K562 (cell line): ENCODE measurements around the gene FANK1. TPM values are rescaled to one million over a fixed set of nuclear protein-coding genes. Genes with fewer than 3 reads are reported as not detected.

Experiments
- ATAC-seq: fragments of 200-7000 bp; cut with Tn5 transposase; 3 replicates; pipeline ENCODE4 v1.9.1; 2020; ENCODE audit warnings: moderate library complexity
- BruUV-seq: library from RNA; stranded (reverse); fragments of 400-500 nt; replicated peaks from 2 replicates; lab custom pipeline; 2021; lab: Mats Ljungman, UMichigan
- CTCF ChIA-PET: fragments of 300-600 bp; formaldehyde crosslinking; extraction: SDS; loops from one replicate; lab custom pipeline; 2021; ENCODE audit warnings: low intra/inter-chr PET ratio; lab: Yijun Ruan, JAX
- POLR2A ChIA-PET: fragments of 300-600, 350-650 bp; sonication (Branson Sonifier 250); formaldehyde crosslinking; extraction: SDS; loops from one replicate; lab custom pipeline; 2021; ENCODE audit warnings: antibody characterized with exemption, inconsistent platforms; lab: Yijun Ruan, JAX
- DNase-seq, 4 experiments: peaks; one replicate each; pipeline versions ENCODE4 v3.0.0 to v3.0.0-alpha.2; 2011 to 2018; ENCODE audit warnings: low spot score in 3 of 4, mixed read lengths in 3 of 4; ENCODE audit errors: extremely low read depth in 1 of 4
- FAIRE-seq: peaks from 2 replicates; lab custom pipeline; 2011; peaks lifted over from hg19 to GRCh38; lab: Jason Lieb, UNC
- H2AFZ ChIP-seq: 2 replicates; pipeline ENCODE4 v1.6.0; 2011; ENCODE audit warnings: low read depth, low read length, control low read depth, inconsistent platforms
- H3K27ac ChIP-seq: fragments of 200-600 bp; 3 replicates; pipeline ENCODE4 v1.8.0; 2011; ENCODE audit warnings: low read depth, mild to moderate bottlenecking, control low read depth, inconsistent platforms, low read length, moderate library complexity, mixed read lengths; ENCODE audit errors: extremely low read depth
- H3K27me3 ChIP-seq, 2 experiments: fragments of 300-600 bp in 1 of 2; 2 replicates in 1 of 2; 3 replicates in 1 of 2; pipeline versions ENCODE4 v1.6.0 to v1.8.0; 2011; ENCODE audit warnings: inconsistent platforms in 2 of 2, low read length in 2 of 2, mild to moderate bottlenecking in 1 of 2, mixed read lengths in 1 of 2, moderate library complexity in 1 of 2; ENCODE audit not compliant: control insufficient read depth in 2 of 2, insufficient read depth in 2 of 2
- H3K36me3 ChIP-seq: fragments of 300-600 bp; 3 replicates; pipeline ENCODE4 v1.8.0; 2011; ENCODE audit warnings: mild to moderate bottlenecking, low read length, inconsistent platforms; ENCODE audit not compliant: control insufficient read depth, insufficient read depth
- H3K4me1 ChIP-seq, 2 experiments: fragments of 200-600 bp in 1 of 2; replicated peaks in 1 of 2; 2 replicates in 1 of 2; 3 replicates in 1 of 2; pipeline versions ENCODE4 v1.5.1 to v1.8.0; 2011; ENCODE audit warnings: inconsistent platforms in 2 of 2, low read length in 2 of 2, mild to moderate bottlenecking in 1 of 2, mixed read lengths in 1 of 2, moderate library complexity in 1 of 2; ENCODE audit not compliant: control insufficient read depth in 2 of 2, insufficient read depth in 2 of 2
- H3K4me2 ChIP-seq: 2 replicates; pipeline ENCODE4 v1.6.1; 2011; ENCODE audit warnings: low read length, control low read depth, inconsistent platforms, mixed read lengths; ENCODE audit not compliant: insufficient read depth
- H3K4me3 ChIP-seq: fragments of 200-600 bp; sonication (generic), shearing (Covaris generic); 2 replicates; pipeline ENCODE4 v1.5.1; 2016; ENCODE audit warnings: control low read depth, inconsistent platforms
- H3K79me2 ChIP-seq: fragments of 200-600 bp; 3 replicates; pipeline ENCODE4 v1.8.0; 2011; ENCODE audit warnings: low read length, inconsistent platforms; ENCODE audit not compliant: control insufficient read depth, insufficient read depth
- H3K9ac ChIP-seq, 2 experiments: 2 replicates each; pipeline versions ENCODE4 v1.6.0 to v1.6.1; 2011; ENCODE audit warnings: low read depth in 2 of 2, low read length in 2 of 2, control low read depth in 1 of 2, inconsistent platforms in 1 of 2, mild to moderate bottlenecking in 1 of 2, mixed read lengths in 1 of 2; ENCODE audit not compliant: insufficient read depth in 1 of 2
- H3K9me1 ChIP-seq: one replicate; pipeline ENCODE4 v1.6.0; 2011; ENCODE audit warnings: inconsistent platforms, mild to moderate bottlenecking, low read length, moderate library complexity; ENCODE audit not compliant: control insufficient read depth, insufficient read depth
- H3K9me3 ChIP-seq: replicated peaks from 2 replicates; pipeline ENCODE4 v1.5.1; 2011; ENCODE audit warnings: low read depth, low read length, inconsistent platforms; ENCODE audit not compliant: control insufficient read depth, insufficient read depth
- H4K20me1 ChIP-seq: replicated peaks from 2 replicates; pipeline ENCODE4 v1.6.1; 2011; ENCODE audit warnings: low read length, inconsistent platforms, mixed read lengths; ENCODE audit not compliant: control insufficient read depth, insufficient read depth
- ATF6 ChIP-seq: sonication (generic); formaldehyde crosslinking; IDR thresholded peaks from 2 replicates; pipeline ENCODE4 v1.4.0; 2020; ENCODE audit warnings: mild to moderate bottlenecking, missing genetic modification reagents
- CREBBP ChIP-seq: IDR thresholded peaks from one replicate; pipeline ENCODE4 v1.6.1; 2012; ENCODE audit warnings: low read depth, mild to moderate bottlenecking, control low read depth, inconsistent platforms, low read length
- CXXC5 ChIP-seq: fragments of 250-450 bp; sonication (Bioruptor Pico); IDR thresholded peaks from 2 replicates; pipeline ENCODE4 v1.8.0; 2022; ENCODE audit warnings: inconsistent platforms, mild to moderate bottlenecking, moderate library complexity
- ELF4 ChIP-seq: fragments of 450-650 bp; formaldehyde crosslinking; IDR thresholded peaks from 2 replicates; pipeline ENCODE4 v1.4.0; 2022; ENCODE audit warnings: missing genetic modification characterization
- FOXP1 ChIP-seq: sonication (generic); formaldehyde crosslinking; IDR thresholded peaks from 2 replicates; pipeline ENCODE4 v1.8.0; 2022; ENCODE audit warnings: mild to moderate bottlenecking, missing genetic modification reagents
- GABPB1 ChIP-seq: sonication (generic); formaldehyde crosslinking; IDR thresholded peaks from 2 replicates; pipeline ENCODE4 v1.8.0; 2022; ENCODE audit warnings: mild to moderate bottlenecking, missing genetic modification reagents
- IFI16 ChIP-seq: fragments of 250-450 bp; sonication (Bioruptor Pico); IDR thresholded peaks from 2 replicates; pipeline ENCODE4 v2.1.2; 2022; ENCODE audit warnings: mild to moderate bottlenecking, inconsistent platforms
- KAT2B ChIP-seq: IDR thresholded peaks from one replicate; pipeline ENCODE4 v1.6.1; 2012; ENCODE audit warnings: low read depth, mild to moderate bottlenecking, control low read depth, inconsistent platforms, low read length, moderate library complexity
- MAX ChIP-seq: sonication (generic); formaldehyde crosslinking; IDR thresholded peaks from 2 replicates; pipeline ENCODE4 v1.9.0; 2022; ENCODE audit warnings: mild to moderate bottlenecking, missing genetic modification reagents
- MYNN ChIP-seq, 2 experiments: sonication (generic); formaldehyde crosslinking in 1 of 2; IDR thresholded peaks; 2 replicates each; pipeline versions ENCODE4 v1.5.0 to v1.6.1; 2016 to 2020; ENCODE audit warnings: antibody characterized with exemption in 1 of 2, missing genetic modification reagents in 1 of 2
- PCBP2 ChIP-seq: fragments of 200-400 bp; formaldehyde crosslinking; IDR thresholded peaks from 2 replicates; pipeline ENCODE4 v1.6.1; 2018; ENCODE audit warnings: low read length, low read depth, mild to moderate bottlenecking, moderate library complexity; ENCODE audit not compliant: poor library complexity, severe bottlenecking
- POLR2AphosphoS5 ChIP-seq: IDR thresholded peaks from 2 replicates; pipeline ENCODE4 v1.6.1; 2011; ENCODE audit warnings: mild to moderate bottlenecking, low read depth, low read length, moderate library complexity; ENCODE audit not compliant: control insufficient read depth, insufficient read depth
- RBM25 ChIP-seq: fragments of 200-400 bp; formaldehyde crosslinking; IDR thresholded peaks from 2 replicates; pipeline ENCODE4 v1.6.1; 2018; ENCODE audit warnings: low read length, low read depth, moderate library complexity; ENCODE audit not compliant: severe bottlenecking
- ZNF444 ChIP-seq: fragments of 250-450 bp; sonication (Bioruptor Pico); IDR thresholded peaks from 2 replicates; pipeline ENCODE4 v1.4.0; 2020; ENCODE audit warnings: mild to moderate bottlenecking, moderate library complexity
- ZNF77 ChIP-seq: fragments of 250-450 bp; sonication (Bioruptor Pico); IDR thresholded peaks from 2 replicates; pipeline ENCODE4 v1.5.0; 2020
- WGBS: fragments of 100-300 bp; shearing (Covaris generic); methylation state at CpG from one replicate; pipeline ENCODE4 v1.1.6; 2016; ENCODE audit warnings: low coverage, mixed read lengths; ENCODE audit not compliant: insufficient coverage; ENCODE audit errors: missing lambda C conversion rate; 5-methylcytosine and 5-hydroxymethylcytosine counted together
- in situ Hi-C: fragments of 300-500 bp; cut with MboI; formaldehyde crosslinking; loops from 4 replicates; pipeline ENCODE4 v1.15.0; 2018; ENCODE audit warnings: inconsistent platforms, mixed read lengths
- intact Hi-C: fragments of 100-400 bp; cut with micrococcal nuclease; formaldehyde crosslinking; loops from 2 replicates; pipeline ENCODE4 v1.14.2; 2022
- polyA plus RNA-seq, 8 experiments: library from polyadenylated mRNA; depleted of rRNA in 4 of 8; stranded (reverse) in 5 of 8; unstranded in 3 of 8; fragments of >200 nt; fragmentation: Nextera tagmentation in 2 of 8; fragmentation: Illumina TruSeq in 1 of 8; extraction: Ambion mirVana in 2 of 8; extraction: Trizol in 1 of 8; gene quantifications; 2 replicates each; pipeline versions ENCODE4 v1.2.1 to v1.2.3, GENCODE V29; 2011 to 2014; ENCODE audit warnings: inconsistent platforms in 1 of 8, missing spikeins in 1 of 8
- total RNA-seq, 7 experiments: library from RNA; depleted of rRNA in 6 of 7; stranded (reverse); fragments of >200 nt in 6 of 7; fragmentation: Illumina TruSeq in 2 of 7; extraction: Trizol in 2 of 7; gene quantifications; 2 replicates each; pipeline versions ENCODE4 v1.2.1 to v1.2.3, GENCODE V29; 2011 to 2021; ENCODE audit warnings: low replicate concordance in 1 of 7

The FANK1 gene
- total and polyA plus RNA-seq, 9 of the 15 experiments (the other 6 are each of a cell fraction or from before 2014, with no cell fraction given) = 0.11 to 2.3 (median 0.51) TPM; not detected in 1

- ChIA-PET POLR2A (no interaction called here), CTCF (no interaction called here)
- no peak overlapping the region for H3K9ac ChIP-seq
- WGBS = 95% methylated on average over 2 of the region's 2 CpGs
- H3K9me1 ChIP-seq = no peaks in the 10 kb centered on the region
- in situ Hi-C loops = no loop called here
- no peaks in the 10 kb centered on the region for H3K79me2 ChIP-seq
- no TSS peak for BruUV-seq
- no peak overlapping the region for H3K27ac ChIP-seq
- H3K27me3 ChIP-seq = no peaks in the 10 kb centered on the region
- no peaks in the 10 kb centered on the region for H3K9me3 ChIP-seq
- TF ChIP-seq ATF6 (CRISPR knock-in tag) = no peak
- H3K4me3 ChIP-seq = no peak overlapping the region
- no peaks in the 10 kb centered on the region for H4K20me1 ChIP-seq
- H2AFZ ChIP-seq = no peak overlapping the region
- H3K4me1 ChIP-seq = no peaks in the 10 kb centered on the region
- H3K36me3 ChIP-seq = peaks cover 49% of the 10 kb centered on the region; the same call in 2 of the 3 replicates
- ATAC-seq (no peak), DNase-seq (no peak), FAIRE-seq (no peak)
- H3K4me2 ChIP-seq = no peak overlapping the region
- intact Hi-C loops = no loop called here
Observed at GRCh38 chr10:125848857-125849256, 47.5 kb upstream of the FANK1 start.

- BruUV-seq = no TSS peak
- DNase-seq = no peak
- no peaks in the 10 kb centered on the region for H3K27me3 ChIP-seq
- no peaks in the 10 kb centered on the region for H3K9me1 ChIP-seq
- no peaks in the 10 kb centered on the region for H3K79me2 ChIP-seq
- H3K4me1 ChIP-seq = no peaks in the 10 kb centered on the region
- intact Hi-C loops = no loop called here
- no peak for FAIRE-seq
- H3K9ac ChIP-seq = no peak overlapping the region
- no peak overlapping the region for H3K27ac ChIP-seq
- in situ Hi-C loops = no loop called here
- peaks cover 43% of the 10 kb centered on the region; the same call in 2 of the 3 replicates for H3K36me3 ChIP-seq
- WGBS = 91% methylated on average over 6 of the region's 7 CpGs
- CTCF ChIA-PET = no interaction called here
- no peaks in the 10 kb centered on the region for H4K20me1 ChIP-seq
- no peak overlapping the region for H3K4me3 ChIP-seq
- H3K9me3 ChIP-seq = no peaks in the 10 kb centered on the region
- POLR2A ChIA-PET = no interaction called here
- no peak for ATAC-seq
- H3K4me2 ChIP-seq = no peak overlapping the region
- H2AFZ ChIP-seq = no peak overlapping the region
- no peak for TF ChIP-seq CREBBP
- TF ChIP-seq PCBP2 = no peak
- TF ChIP-seq MYNN (IDR thresholded peaks at IDR 0.05) = no peak
- TF ChIP-seq MYNN (CRISPR knock-in tag; IDR thresholded peaks at IDR 0.05) = no peak
- no peak for TF ChIP-seq FOXP1 (CRISPR knock-in tag)
- no peak for TF ChIP-seq POLR2AphosphoS5
- TF ChIP-seq MAX (CRISPR knock-in tag) = no peak
- no peak for TF ChIP-seq CXXC5 (CRISPR knock-in tag)
- TF ChIP-seq IFI16 (CRISPR knock-in tag) = no peak
- no peak for TF ChIP-seq ZNF77 (CRISPR knock-in tag)
- no peak for TF ChIP-seq GABPB1 (CRISPR knock-in tag)
- no peak for TF ChIP-seq ZNF444 (CRISPR knock-in tag)
- TF ChIP-seq KAT2B = no peak
- TF ChIP-seq RBM25 = no peak
- no peak for TF ChIP-seq ELF4
Observed at GRCh38 chr10:125849448-125849847, 46.9 kb upstream of the FANK1 start.
